Measurements from ENCODE around the gene FLT1. TPM values are rescaled to one million over a fixed set of nuclear protein-coding genes. Genes with fewer than 3 reads are reported as not detected.

The FLT1 gene
- total RNA-seq, 1 donor from 2014 or later: not detected

- DNase-seq (ENCODE audit: low read depth) (no peak), FAIRE-seq (no peak)
- H3K4me3 ChIP-seq (ENCODE audit: low read depth, low read length): no peak overlapping the region
These were observed 47.7 kb downstream of the FLT1 start for GRCh38 chr13:28447206-28447605.

GRCh38 chr13:28442839-28443238 is 52.1 kb downstream of the FLT1 start:
- no peak overlapping the region for H3K4me3 ChIP-seq (ENCODE audit: low read depth, low read length)
- FAIRE-seq (no peak), DNase-seq (ENCODE audit: low read depth) (no peak)
- TF ChIP-seq CTCF (IDR thresholded peaks at IDR 0.05; ENCODE audit: insufficient read depth, low read length, severe bottlenecking): no peak
- no peaks in the 10 kb centered on the region for H3K36me3 ChIP-seq (ENCODE audit: control insufficient read depth, insufficient read depth, low read length)
- H3K27me3 ChIP-seq (ENCODE audit: control insufficient read depth, insufficient read depth, low read length): no peaks in the 10 kb centered on the region

More at GRCh38 chr13:28447206-28447605, 47.7 kb downstream of the FLT1 start:
- Histone ChIP-seq H3K36me3 (ENCODE audit: control insufficient read depth, insufficient read depth, low read length) (no peaks in the 10 kb centered on the region), H3K27me3 (ENCODE audit: control insufficient read depth, insufficient read depth, low read length) (no peaks in the 10 kb centered on the region)
- no peak for TF ChIP-seq CTCF (IDR thresholded peaks at IDR 0.05; ENCODE audit: insufficient read depth, low read length, severe bottlenecking)

- TF ChIP-seq CTCF (IDR thresholded peaks at IDR 0.05; ENCODE audit: insufficient read depth, low read length, severe bottlenecking): no peak
- Histone ChIP-seq H3K27me3 (ENCODE audit: control insufficient read depth, insufficient read depth, low read length) (no peaks in the 10 kb centered on the region), H3K36me3 (ENCODE audit: control insufficient read depth, insufficient read depth, low read length) (no peaks in the 10 kb centered on the region), H3K4me3 (ENCODE audit: low read depth, low read length) (no peak overlapping the region)
- FAIRE-seq: no peak
- no peak for DNase-seq (ENCODE audit: low read depth)
These were observed 53.4 kb downstream of the FLT1 start for GRCh38 chr13:28441529-28441928.

- H3K4me3 ChIP-seq (ENCODE audit: low read depth, low read length): no peak overlapping the region
These were observed 54.0 kb downstream of the FLT1 start for GRCh38 chr13:28440774-28441504.

GRCh38 chr13:28438598-28439334 is 56.2 kb downstream of the FLT1 start:
- H3K36me3 ChIP-seq (ENCODE audit: control insufficient read depth, insufficient read depth, low read length): no peaks in the 10 kb centered on the region
- no peak for FAIRE-seq
- H3K27me3 ChIP-seq (ENCODE audit: control insufficient read depth, insufficient read depth, low read length): no peaks in the 10 kb centered on the region
- no peak for TF ChIP-seq CTCF (IDR thresholded peaks at IDR 0.05; ENCODE audit: insufficient read depth, low read length, severe bottlenecking)
- H3K4me3 ChIP-seq (ENCODE audit: low read depth, low read length): no peak overlapping the region
- DNase-seq (ENCODE audit: low read depth): no peak

More at GRCh38 chr13:28440774-28441504, 54.0 kb downstream of the FLT1 start:
- no peaks in the 10 kb centered on the region for H3K36me3 ChIP-seq (ENCODE audit: control insufficient read depth, insufficient read depth, low read length)
- FAIRE-seq (no peak), DNase-seq (ENCODE audit: low read depth) (no peak)
- H3K27me3 ChIP-seq (ENCODE audit: control insufficient read depth, insufficient read depth, low read length): no peaks in the 10 kb centered on the region
- no peak for TF ChIP-seq CTCF (IDR thresholded peaks at IDR 0.05; ENCODE audit: insufficient read depth, low read length, severe bottlenecking)

Data from bronchial epithelial cell (primary cell).